ENCODE results near the gene IFIT3. TPM values are rescaled to one million over a fixed set of nuclear protein-coding genes. Genes with fewer than 3 reads are reported as not detected.

The IFIT3 gene
- total and polyA plus RNA-seq, 2 experiments from 2014 or later = 10.4 to 10.9 TPM

DNA sequence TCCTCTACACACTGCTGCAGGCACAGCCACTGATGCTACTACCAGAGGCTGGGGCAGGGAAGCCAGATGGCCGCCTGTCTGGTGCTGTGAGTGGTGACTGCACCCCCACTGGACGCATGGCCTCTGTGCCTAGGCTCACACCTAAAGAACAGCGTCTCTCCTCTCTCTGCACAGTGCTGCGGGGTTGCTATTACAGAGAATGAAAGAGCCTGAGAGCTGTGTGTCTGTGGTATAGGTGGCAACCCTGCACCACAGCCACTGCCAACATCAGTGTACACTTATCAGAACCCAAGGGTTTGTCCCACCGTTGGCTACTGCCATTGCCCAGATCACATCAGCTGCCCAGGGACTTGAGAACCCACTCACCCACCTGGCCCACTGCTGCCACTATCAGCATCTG lies 30.0 kb upstream of the IFIT3 start:
- Histone ChIP-seq H4K20me1 (ENCODE audit: insufficient read depth) (no peaks in the 10 kb centered on the region), H2AFZ (no peak overlapping the region), H3K9me3 (ENCODE audit: low read depth) (no peaks in the 10 kb centered on the region), H3K27me3 (replicated peaks; ENCODE audit: insufficient read depth) (no peaks in the 10 kb centered on the region), H3K9me2 (ENCODE audit: insufficient read depth) (no peaks in the 10 kb centered on the region), H3K4me1 (ENCODE audit: insufficient read depth) (peaks cover 43% of the 10 kb centered on the region), H3K4me2 (ENCODE audit: unreplicated experiment) (no peak overlapping the region), H3K9ac (no peak overlapping the region), H3K79me2 (ENCODE audit: insufficient read depth) (no peaks in the 10 kb centered on the region), H3F3A (ENCODE audit: insufficient read depth) (peaks cover 37% of the 10 kb centered on the region), H3K4me3 (no peak overlapping the region), H3K36me3 (ENCODE audit: low read depth) (no peaks in the 10 kb centered on the region), H3K27ac (no peak overlapping the region)
- WGBS, 2 experiments (ENCODE audit: low coverage in 1 of 2, low lambda C conversion rate in 2 of 2, missing lambda C conversion rate in 2 of 2) = 92 to 94% methylated on average over 5 of the region's 5 CpGs
- no peak for DNase-seq
- in situ Hi-C loops (cut with MboI) = no loop called here
- TF ChIP-seq EZH2phosphoT487 (IDR thresholded peaks at IDR 0.05; ENCODE audit: insufficient read depth, low read depth) (no peak), EZH2 (IDR thresholded peaks at IDR 0.05; ENCODE audit: insufficient read depth, poor library complexity, severe bottlenecking) (no peak)

- Histone ChIP-seq H3K9me3 (ENCODE audit: low read depth) (no peaks in the 10 kb centered on the region), H3F3A (ENCODE audit: insufficient read depth) (peaks cover 43% of the 10 kb centered on the region), H3K27ac (no peak overlapping the region), H3K9me2 (ENCODE audit: insufficient read depth) (no peaks in the 10 kb centered on the region), H4K20me1 (ENCODE audit: insufficient read depth) (no peaks in the 10 kb centered on the region), H3K9ac (no peak overlapping the region), H3K27me3 (replicated peaks; ENCODE audit: insufficient read depth) (no peaks in the 10 kb centered on the region), H3K36me3 (ENCODE audit: low read depth) (no peaks in the 10 kb centered on the region), H3K4me3 (no peak overlapping the region), H3K4me2 (ENCODE audit: unreplicated experiment) (no peak overlapping the region), H3K79me2 (ENCODE audit: insufficient read depth) (peaks cover under 1% of the 10 kb centered on the region; the same call in 1 of the 2 replicates), H2AFZ (no peak overlapping the region), H3K4me1 (ENCODE audit: insufficient read depth) (peaks cover 54% of the 10 kb centered on the region)
- no peak for DNase-seq
- in situ Hi-C loops (cut with MboI) = no loop called here
- TF ChIP-seq EZH2phosphoT487 (IDR thresholded peaks at IDR 0.05; ENCODE audit: insufficient read depth, low read depth) (no peak), EZH2 (IDR thresholded peaks at IDR 0.05; ENCODE audit: insufficient read depth, poor library complexity, severe bottlenecking) (no peak)
- WGBS, 2 experiments (ENCODE audit: low coverage in 1 of 2, low lambda C conversion rate in 2 of 2, missing lambda C conversion rate in 2 of 2) = 93 to 96% methylated on average over 4 of the region's 4 CpGs
Observed at GRCh38 chr10:89299031-89299430, 28.8 kb upstream of the IFIT3 start.

- 5 to 9% methylated on average over 2 of the region's 2 CpGs for WGBS, 2 experiments (ENCODE audit: low coverage in 1 of 2, low lambda C conversion rate in 2 of 2, missing lambda C conversion rate in 2 of 2)
- TF ChIP-seq EZH2 (IDR thresholded peaks at IDR 0.05; ENCODE audit: insufficient read depth, poor library complexity, severe bottlenecking) (no peak), EZH2phosphoT487 (IDR thresholded peaks at IDR 0.05; ENCODE audit: insufficient read depth, low read depth) (no peak)
- DNase-seq = peak; percentile 65
- Histone ChIP-seq H3K9me2 (ENCODE audit: insufficient read depth) (no peaks in the 10 kb centered on the region), H3K9me3 (ENCODE audit: low read depth) (no peaks in the 10 kb centered on the region), H3F3A (ENCODE audit: insufficient read depth) (peaks cover 31% of the 10 kb centered on the region), H3K27me3 (replicated peaks; ENCODE audit: insufficient read depth) (no peaks in the 10 kb centered on the region), H3K79me2 (ENCODE audit: insufficient read depth) (peaks cover 7% of the 10 kb centered on the region), H2AFZ (peak overlapping the region; percentile 83), H3K4me1 (ENCODE audit: insufficient read depth) (peaks cover 36% of the 10 kb centered on the region), H3K27ac (peak overlapping the region; percentile 93), H3K9ac (peak overlapping the region; percentile 86), H4K20me1 (ENCODE audit: insufficient read depth) (no peaks in the 10 kb centered on the region), H3K36me3 (ENCODE audit: low read depth) (no peaks in the 10 kb centered on the region), H3K4me3 (peak overlapping the region; percentile 77), H3K4me2 (ENCODE audit: unreplicated experiment) (peak overlapping the region; percentile 87)
- in situ Hi-C loops (cut with MboI) = no loop called here
Observed at GRCh38 chr10:89301232-89301631, 26.6 kb upstream of the IFIT3 start.

DNA sequence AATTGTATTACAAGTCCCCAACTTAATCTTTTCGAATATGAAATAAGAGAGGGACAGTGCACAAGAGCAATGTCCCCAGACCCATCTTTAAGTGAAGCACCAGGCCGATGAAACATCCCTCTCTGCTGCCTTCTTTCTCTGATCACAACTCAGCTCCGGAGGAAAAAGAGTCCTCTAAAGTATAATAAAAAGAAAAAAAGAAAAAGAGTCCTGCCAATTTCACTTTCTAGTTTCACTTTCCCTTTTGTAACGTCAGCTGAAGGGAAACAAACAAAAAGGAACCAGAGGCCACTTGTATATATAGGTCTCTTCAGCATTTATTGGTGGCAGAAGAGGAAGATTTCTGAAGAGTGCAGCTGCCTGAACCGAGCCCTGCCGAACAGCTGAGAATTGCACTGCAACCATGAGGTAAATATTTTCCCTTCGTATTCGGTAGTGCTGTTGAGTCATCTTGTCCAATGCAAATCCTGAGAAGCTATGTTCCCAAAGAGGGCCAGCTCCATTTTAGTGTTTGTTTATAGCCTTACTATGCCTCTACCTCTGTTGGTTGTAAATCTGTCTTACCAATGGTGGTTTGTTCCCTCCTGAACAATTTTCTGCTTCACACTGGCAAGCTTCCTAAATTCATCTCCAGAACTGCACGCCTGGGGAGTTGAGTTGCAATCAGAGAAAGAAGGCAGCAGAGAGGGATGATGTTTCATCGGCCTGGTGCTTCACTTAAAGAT lies 25.9 kb upstream of the IFIT3 start, which contains the start of gene IFIT2:
Gene IFIT2, plus strand, starts transcription at position 326 of the 725 bp plus-strand sequence. Its CDS starts 78 bp downstream, at position 404.
- H3K27me3 ChIP-seq (replicated peaks; ENCODE audit: insufficient read depth) = no peaks in the 10 kb centered on the region
- no peaks in the 10 kb centered on the region for H3K9me2 ChIP-seq (ENCODE audit: insufficient read depth)
- H3K9me3 ChIP-seq (ENCODE audit: low read depth) = no peaks in the 10 kb centered on the region
- H4K20me1 ChIP-seq (ENCODE audit: insufficient read depth) = no peaks in the 10 kb centered on the region
- H3F3A ChIP-seq (ENCODE audit: insufficient read depth) = peaks cover 26% of the 10 kb centered on the region
- WGBS, 2 experiments (ENCODE audit: low coverage in 1 of 2, low lambda C conversion rate in 2 of 2, missing lambda C conversion rate in 2 of 2) = 6% methylated on average over 10 of the region's 10 CpGs
- peak within 1 kb of the TSS; percentile 86 for H3K9ac ChIP-seq
- H3K27ac ChIP-seq = peak within 1 kb of the TSS; percentile 93
- TF ChIP-seq EZH2phosphoT487 (IDR thresholded peaks at IDR 0.05; ENCODE audit: insufficient read depth, low read depth) = no peak
- H3K79me2 ChIP-seq (ENCODE audit: insufficient read depth) = peaks cover 7% of the 10 kb centered on the region
- peaks cover 31% of the 10 kb centered on the region for H3K4me1 ChIP-seq (ENCODE audit: insufficient read depth)
- in situ Hi-C loops (cut with MboI) = no loop called here
- H3K4me2 ChIP-seq (ENCODE audit: unreplicated experiment) = peak within 1 kb of the TSS; percentile 87
- peak within 1 kb of the TSS; percentile 83 for H2AFZ ChIP-seq
- peak within 1 kb of the TSS; percentile 77 for H3K4me3 ChIP-seq
- H3K36me3 ChIP-seq (ENCODE audit: low read depth) = no peaks in the 10 kb centered on the region
- peak; percentile 87 for DNase-seq
